Transverse colon (tissue), 3 donors: ENCODE data around the gene SLC6A7.

Source experiments
- EP300 ChIP-seq: sonication (generic); formaldehyde crosslinking; IDR thresholded peaks from one replicate; pipeline ENCODE4 v1.6.1; 2017; ENCODE audit warnings: antibody characterized with exemption, low read depth
- TF ChIP-seq, protein P1 (sequence below), 5 experiments: fragments of 200-600 bp in 3 of 5; fragments of 450-650 bp in 2 of 5; sonication (generic) in 3 of 5; IDR thresholded peaks; 1 replicate in 2 of 5; 2 replicates in 3 of 5; pipeline ENCODE4 v1.5.1; 2016 to 2017; ENCODE audit warnings: antibody characterized with exemption in 5 of 5, inconsistent platforms in 3 of 5, mild to moderate bottlenecking in 2 of 5, moderate library complexity in 1 of 5

DNA sequence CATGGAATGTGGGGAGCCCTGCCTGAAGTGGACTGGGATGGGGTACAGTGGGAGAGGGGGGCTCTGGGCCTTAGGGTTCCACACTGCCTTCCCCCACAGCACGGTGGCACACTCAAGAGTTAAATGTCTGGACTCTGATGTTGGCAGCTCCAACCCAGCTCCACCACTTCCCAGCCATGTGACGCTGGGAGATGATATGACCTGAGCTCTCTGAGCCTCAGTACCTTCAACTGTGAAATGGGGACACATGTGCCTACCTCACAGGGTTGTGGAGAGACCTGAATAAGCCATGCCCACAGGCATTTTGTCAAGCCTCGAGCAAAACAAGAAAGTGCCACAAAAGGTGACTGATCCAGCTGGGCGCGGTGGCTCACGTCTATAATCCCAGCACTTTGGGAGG is 30.8 kb upstream of the SLC6A7 start:
- TF ChIP-seq, protein P1, sequence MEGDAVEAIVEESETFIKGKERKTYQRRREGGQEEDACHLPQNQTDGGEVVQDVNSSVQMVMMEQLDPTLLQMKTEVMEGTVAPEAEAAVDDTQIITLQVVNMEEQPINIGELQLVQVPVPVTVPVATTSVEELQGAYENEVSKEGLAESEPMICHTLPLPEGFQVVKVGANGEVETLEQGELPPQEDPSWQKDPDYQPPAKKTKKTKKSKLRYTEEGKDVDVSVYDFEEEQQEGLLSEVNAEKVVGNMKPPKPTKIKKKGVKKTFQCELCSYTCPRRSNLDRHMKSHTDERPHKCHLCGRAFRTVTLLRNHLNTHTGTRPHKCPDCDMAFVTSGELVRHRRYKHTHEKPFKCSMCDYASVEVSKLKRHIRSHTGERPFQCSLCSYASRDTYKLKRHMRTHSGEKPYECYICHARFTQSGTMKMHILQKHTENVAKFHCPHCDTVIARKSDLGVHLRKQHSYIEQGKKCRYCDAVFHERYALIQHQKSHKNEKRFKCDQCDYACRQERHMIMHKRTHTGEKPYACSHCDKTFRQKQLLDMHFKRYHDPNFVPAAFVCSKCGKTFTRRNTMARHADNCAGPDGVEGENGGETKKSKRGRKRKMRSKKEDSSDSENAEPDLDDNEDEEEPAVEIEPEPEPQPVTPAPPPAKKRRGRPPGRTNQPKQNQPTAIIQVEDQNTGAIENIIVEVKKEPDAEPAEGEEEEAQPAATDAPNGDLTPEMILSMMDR (IDR thresholded peaks at IDR 0.05), result no peak
- TF ChIP-seq EP300, result no peak
